GM23248 (cell line): ENCODE data around the gene IL31.

Experiments used
- EZH2 ChIP-seq: fragments of 200-600 bp; sonication (generic); IDR thresholded peaks from 2 replicates; pipeline ENCODE4 v1.6.1; 2018; ENCODE audit warnings: antibody characterized with exemption, mild to moderate bottlenecking; ENCODE audit not compliant: insufficient read depth, poor library complexity, severe bottlenecking
- EZH2phosphoT487 ChIP-seq: fragments of 200-600 bp; sonication (generic); IDR thresholded peaks from 2 replicates; pipeline ENCODE4 v1.6.1; 2018; ENCODE audit warnings: antibody characterized with exemption, moderate library complexity, mild to moderate bottlenecking, low read depth; ENCODE audit not compliant: insufficient read depth

DNA sequence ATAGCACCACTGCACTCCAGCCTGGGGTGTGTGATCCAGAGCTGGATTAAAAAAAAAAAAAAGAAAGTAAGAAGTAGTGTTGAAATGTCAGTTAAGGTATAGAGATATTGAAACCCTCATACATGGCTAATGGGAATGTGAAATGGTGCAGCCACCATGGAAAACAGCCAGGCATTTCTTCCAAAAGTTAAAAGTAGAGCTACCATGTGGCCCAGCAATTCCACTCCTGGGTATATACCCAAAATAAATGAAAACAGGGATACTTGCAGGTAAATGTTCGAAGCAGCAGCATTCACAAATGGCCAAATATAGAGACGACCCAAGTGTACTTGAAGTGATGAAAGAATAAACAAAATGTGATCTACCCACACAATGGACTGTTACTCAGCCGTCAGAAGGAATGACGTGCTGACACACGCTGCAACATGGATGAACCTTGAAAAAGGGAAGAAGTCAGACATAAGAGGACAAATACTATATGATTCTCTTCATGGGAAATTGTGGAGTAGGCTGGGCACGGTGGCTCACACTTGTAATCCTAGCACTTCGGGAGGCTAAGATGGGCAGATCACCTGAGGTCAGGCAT, 15.2 kb downstream of the IL31 start:
- TF ChIP-seq EZH2phosphoT487 (no peak), EZH2 (no peak)
